Memory B cell (primary cell): ENCODE data around the gene TMEM263.

Source experiments
- ATAC-seq: fragments of 150-1000 bp; cut with Tn5 transposase; 2 replicates; pipeline ENCODE4 v1.10.0; 2021; ENCODE audit warnings: low read depth, mild to moderate bottlenecking, moderate library complexity
- DNase-seq, 2 donors: peaks; one replicate each; pipeline ENCODE4 v3.0.0; 2022; ENCODE audit warnings: low spot score in 2 of 2
- H3K27ac Mint-ChIP-seq: one replicate; pipeline ENCODE4 v1.8.0; 2022; ENCODE audit warnings: mild to moderate bottlenecking, moderate library complexity, mixed read lengths
- H3K27me3 Mint-ChIP-seq: one replicate; pipeline ENCODE4 v1.8.0; 2022; ENCODE audit warnings: mixed read lengths
- H3K36me3 Mint-ChIP-seq: one replicate; pipeline ENCODE4 v1.8.0; 2022; ENCODE audit warnings: mild to moderate bottlenecking, mixed read lengths
- H3K4me1 Mint-ChIP-seq: one replicate; pipeline ENCODE4 v1.8.0; 2022; ENCODE audit warnings: mixed read lengths
- H3K4me3 Mint-ChIP-seq: one replicate; pipeline ENCODE4 v1.8.0; 2022; ENCODE audit warnings: mild to moderate bottlenecking, moderate library complexity, mixed read lengths
- H3K9me3 Mint-ChIP-seq: one replicate; pipeline ENCODE4 v1.8.0; 2022; ENCODE audit warnings: mixed read lengths

The TMEM263 gene

GRCh38 chr12:107019546-107019945 is 63.8 kb downstream of the TMEM263 start:
- ATAC-seq, result no peak
- Mint-ChIP-seq H3K27me3 (peaks cover 4% of the 10 kb centered on the region), H3K27ac (no peak overlapping the region), H3K9me3 (peaks cover 3% of the 10 kb centered on the region), H3K4me3 (no peak overlapping the region), H3K4me1 (no peaks in the 10 kb centered on the region), H3K36me3 (peaks cover 5% of the 10 kb centered on the region)
- no peak for DNase-seq
